GM23248 (cell line): ENCODE results near the gene INAFM1. TPM values are rescaled to one million over a fixed set of nuclear protein-coding genes. Genes with fewer than 3 reads are reported as not detected.
"Not testable (repeated sequence)": the region's sequence is repeated elsewhere in the genome, so short reads cannot be mapped to it uniquely, and the experiment has no call there.

ENCODE experiments used
- DNase-seq: peaks from one replicate; pipeline ENCODE4 v3.0.0-alpha.2; 2015
- H2AFZ ChIP-seq: fragments of 200-600 bp; sonication (generic); 2 replicates; pipeline ENCODE4 v1.6.1; 2016; ENCODE audit warnings: antibody characterized with exemption
- H3F3A ChIP-seq: fragments of 200-600 bp; sonication (generic); 2 replicates; pipeline ENCODE4 v1.6.1; 2016; ENCODE audit warnings: mild to moderate bottlenecking, antibody characterized with exemption, mixed run types; ENCODE audit not compliant: insufficient read depth
- H3K27ac ChIP-seq: fragments of 200-600 bp; sonication (generic); 2 replicates; pipeline ENCODE4 v1.5.1; 2016; ENCODE audit warnings: mild to moderate bottlenecking
- H3K27me3 ChIP-seq: fragments of 200-600 bp; sonication (generic); replicated peaks from 2 replicates; pipeline ENCODE4 v1.6.1; 2016; ENCODE audit warnings: mild to moderate bottlenecking; ENCODE audit not compliant: insufficient read depth
- H3K36me3 ChIP-seq: fragments of 200-600 bp; sonication (generic); 2 replicates; pipeline ENCODE4 v1.6.1; 2016; ENCODE audit warnings: low read depth, mild to moderate bottlenecking
- H3K4me1 ChIP-seq: fragments of 200-600 bp; sonication (generic); 2 replicates; pipeline ENCODE4 v1.6.1; 2016; ENCODE audit warnings: mild to moderate bottlenecking; ENCODE audit not compliant: insufficient read depth
- H3K4me2 ChIP-seq: fragments of 200-600 bp; sonication (generic); one replicate; pipeline ENCODE4 v1.6.1; 2016; ENCODE audit warnings: mild to moderate bottlenecking; ENCODE audit not compliant: unreplicated experiment
- H3K4me3 ChIP-seq: fragments of 200-600 bp; sonication (generic); 2 replicates; pipeline ENCODE4 v1.5.1; 2016; ENCODE audit warnings: mild to moderate bottlenecking
- H3K79me2 ChIP-seq: fragments of 200-600 bp; sonication (generic); 2 replicates; pipeline ENCODE4 v1.6.1; 2016; ENCODE audit warnings: mild to moderate bottlenecking; ENCODE audit not compliant: insufficient read depth
- H3K9ac ChIP-seq: fragments of 200-600 bp; sonication (generic); 2 replicates; pipeline ENCODE4 v1.6.1; 2016; ENCODE audit warnings: mild to moderate bottlenecking
- H3K9me2 ChIP-seq: fragments of 200-600 bp; sonication (generic); 2 replicates; pipeline ENCODE4 v1.6.1; 2016; ENCODE audit warnings: mixed run types, mild to moderate bottlenecking, moderate library complexity; ENCODE audit not compliant: insufficient read depth
- H3K9me3 ChIP-seq: fragments of 200-600 bp; sonication (generic); one replicate; pipeline ENCODE4 v1.6.1; 2017; ENCODE audit warnings: low read depth
- H4K20me1 ChIP-seq: fragments of 200-600 bp; sonication (generic); 2 replicates; pipeline ENCODE4 v1.6.0; 2016; ENCODE audit not compliant: insufficient read depth
- EZH2 ChIP-seq: fragments of 200-600 bp; sonication (generic); IDR thresholded peaks from 2 replicates; pipeline ENCODE4 v1.6.1; 2018; ENCODE audit warnings: antibody characterized with exemption, mild to moderate bottlenecking; ENCODE audit not compliant: insufficient read depth, poor library complexity, severe bottlenecking
- EZH2phosphoT487 ChIP-seq: fragments of 200-600 bp; sonication (generic); IDR thresholded peaks from 2 replicates; pipeline ENCODE4 v1.6.1; 2018; ENCODE audit warnings: antibody characterized with exemption, moderate library complexity, mild to moderate bottlenecking, low read depth; ENCODE audit not compliant: insufficient read depth
- WGBS, 2 experiments: methylation state at CpG; one replicate each; pipeline ENCODE4 v1.1.6; 2015 to 2017; ENCODE audit warnings: low lambda C conversion rate in 2 of 2, low coverage in 1 of 2; ENCODE audit errors: missing lambda C conversion rate in 2 of 2; 5-methylcytosine and 5-hydroxymethylcytosine counted together
- in situ Hi-C: fragments of 300-500 bp; cut with MboI; formaldehyde crosslinking; loops from 2 replicates; pipeline ENCODE4 v1.15.0; 2020
- polyA plus RNA-seq: library from polyadenylated mRNA; unstranded; fragments of >200 nt; fragmentation: Nextera tagmentation; extraction: Ambion mirVana; gene quantifications from 2 replicates; pipeline ENCODE4 v1.2.1, GENCODE V29; 2016
- total RNA-seq: library from RNA; depleted of rRNA; stranded (reverse); fragments of >200 nt; shearing (Covaris generic); gene quantifications from 2 replicates; pipeline ENCODE4 v1.2.3, GENCODE V29; 2014

Gene INAFM1
- total and polyA plus RNA-seq, 2 experiments from 2014 or later = 5.2 to 14.1 TPM

GRCh38 chr19:47273313-47274070 is 1.2 kb upstream of the INAFM1 start:
- peak overlapping the region; percentile 25 for H2AFZ ChIP-seq
- H4K20me1 ChIP-seq = no peaks in the 10 kb centered on the region
- TF ChIP-seq EZH2 = no peak
- no peak for TF ChIP-seq EZH2phosphoT487
- H3K4me3 ChIP-seq = peak overlapping the region; percentile 77
- peak; percentile 98 for DNase-seq
- H3F3A ChIP-seq = peaks cover 30% of the 10 kb centered on the region
- no peaks in the 10 kb centered on the region for H3K9me2 ChIP-seq
- H3K27me3 ChIP-seq = no peaks in the 10 kb centered on the region
- H3K79me2 ChIP-seq = peaks cover 12% of the 10 kb centered on the region; the same call in 1 of the 2 replicates
- H3K27ac ChIP-seq = peak overlapping the region; percentile 94
- in situ Hi-C loops = no loop called here
- H3K4me2 ChIP-seq = peak overlapping the region; percentile 95
- no peaks in the 10 kb centered on the region for H3K36me3 ChIP-seq
- H3K4me1 ChIP-seq = peaks cover 27% of the 10 kb centered on the region
- H3K9me3 ChIP-seq = no peaks in the 10 kb centered on the region
- WGBS, 2 experiments = 1% methylated on average over 41 to 46 of the region's 54 CpGs
- peak overlapping the region; percentile 92 for H3K9ac ChIP-seq

- no peak for TF ChIP-seq EZH2
- TF ChIP-seq EZH2phosphoT487 = no peak
- peak; percentile 64 for DNase-seq
- H3K79me2 ChIP-seq = no peaks in the 10 kb centered on the region; the same call in 1 of the 2 replicates
- no peaks in the 10 kb centered on the region for H3K36me3 ChIP-seq
- H3K9ac ChIP-seq = peak overlapping the region; percentile 78
- no peaks in the 10 kb centered on the region for H3K9me2 ChIP-seq
- no peaks in the 10 kb centered on the region for H3K9me3 ChIP-seq
- no peaks in the 10 kb centered on the region for H4K20me1 ChIP-seq
- 2 to 3% methylated on average over 57 to 69 of the region's 82 CpGs for WGBS, 2 experiments
- H3K4me1 ChIP-seq = peaks cover 27% of the 10 kb centered on the region
- peak overlapping the region; percentile 64 for H3K4me3 ChIP-seq
- in situ Hi-C loops = no loop called here
- no peaks in the 10 kb centered on the region for H3K27me3 ChIP-seq
- H3K27ac ChIP-seq = peak overlapping the region; percentile 92
- no peak overlapping the region for H2AFZ ChIP-seq
- peak overlapping the region; percentile 80 for H3K4me2 ChIP-seq
- peaks cover 30% of the 10 kb centered on the region for H3F3A ChIP-seq
Observed at GRCh38 chr19:47274891-47275761, 441 bp downstream of the INAFM1 start.

- no peaks in the 10 kb centered on the region for H3K9me2 ChIP-seq
- H3F3A ChIP-seq = peaks cover 30% of the 10 kb centered on the region
- H3K9ac ChIP-seq = peak overlapping the region; percentile 78
- H2AFZ ChIP-seq = no peak overlapping the region
- H3K79me2 ChIP-seq = no peaks in the 10 kb centered on the region; the same call in 1 of the 2 replicates
- no peaks in the 10 kb centered on the region for H3K9me3 ChIP-seq
- peak; percentile 91 for DNase-seq
- no peaks in the 10 kb centered on the region for H3K36me3 ChIP-seq
- TF ChIP-seq EZH2phosphoT487 = no peak
- TF ChIP-seq EZH2 = no peak
- in situ Hi-C loops = no loop called here
- H4K20me1 ChIP-seq = no peaks in the 10 kb centered on the region
- H3K4me1 ChIP-seq = peaks cover 27% of the 10 kb centered on the region
- H3K4me2 ChIP-seq = peak overlapping the region; percentile 80
- H3K27ac ChIP-seq = peak overlapping the region; percentile 92
- H3K4me3 ChIP-seq = peak overlapping the region; percentile 64; the same call in 1 of the 2 replicates
- WGBS, 2 experiments = 26 to 29% methylated on average over 13 of the region's 13 CpGs
- no peaks in the 10 kb centered on the region for H3K27me3 ChIP-seq
Observed at GRCh38 chr19:47275791-47276461, 1.2 kb downstream of the INAFM1 start.

GRCh38 chr19:47276513-47276912 is 1.8 kb downstream of the INAFM1 start:
- H3K4me3 ChIP-seq, H3K36me3 ChIP-seq, in situ Hi-C loops, DNase-seq, H3K9me2 ChIP-seq, H3K9me3 ChIP-seq, H4K20me1 ChIP-seq, H3K27me3 ChIP-seq, H3K79me2 ChIP-seq, H2AFZ ChIP-seq: not testable (repeated sequence)
- Histone ChIP-seq H3K9ac (peak overlapping the region; percentile 78), H3K27ac (peak overlapping the region; percentile 92), H3K4me1 (peaks cover 27% of the 10 kb centered on the region), H3K4me2 (peak overlapping the region; percentile 80), H3F3A (peaks cover 27% of the 10 kb centered on the region)
- 97 to 98% methylated on average over 3 of the region's 3 CpGs for WGBS, 2 experiments
